Esophagus (tissue), 2 donors: ENCODE measurements around the gene CRTAC1. TPM values are rescaled to one million over a fixed set of nuclear protein-coding genes. Genes with fewer than 3 reads are reported as not detected.
A peak's percentile ranks its signal among the peaks of the same experiment; 100 is the strongest.

Experiments used
- H3K27ac ChIP-seq, 2 donors: one replicate each; pipeline ENCODE4 v1.5.1; 2013; ENCODE audit warnings: low read depth in 2 of 2, mild to moderate bottlenecking in 2 of 2, inconsistent platforms in 1 of 2, low read length in 1 of 2, moderate library complexity in 1 of 2
- H3K27me3 ChIP-seq, 2 donors: one replicate each; pipeline ENCODE4 v1.6.1; 2013; ENCODE audit warnings: low read length in 2 of 2, control low read depth in 1 of 2, mild to moderate bottlenecking in 1 of 2; ENCODE audit not compliant: insufficient read depth in 2 of 2, control insufficient read depth in 1 of 2
- H3K36me3 ChIP-seq, 2 donors: one replicate each; pipeline ENCODE4 v1.6.1; 2013; ENCODE audit warnings: low read length in 1 of 2; ENCODE audit not compliant: control insufficient read depth in 2 of 2, insufficient read depth in 2 of 2
- H3K4me1 ChIP-seq, 2 donors: one replicate each; pipeline ENCODE4 v1.6.1; 2013; ENCODE audit warnings: low read length in 1 of 2; ENCODE audit not compliant: control insufficient read depth in 2 of 2, insufficient read depth in 2 of 2
- H3K4me3 ChIP-seq, 2 donors: one replicate each; pipeline ENCODE4 v1.5.1; 2013; ENCODE audit warnings: low read length in 2 of 2, mild to moderate bottlenecking in 2 of 2, low read depth in 1 of 2, moderate library complexity in 1 of 2
- H3K9me3 ChIP-seq, 2 donors: one replicate each; pipeline ENCODE4 v1.6.1; 2013; ENCODE audit warnings: mild to moderate bottlenecking in 2 of 2, low read depth in 1 of 2, low read length in 1 of 2, moderate library complexity in 1 of 2; ENCODE audit not compliant: control insufficient read depth in 2 of 2, insufficient read depth in 1 of 2
- WGBS, 2 donors: extraction: QIAGEN DNeasy Blood & Tissue Kit; methylation state at CpG; one replicate each; pipeline ENCODE4 v1.1.7; 2013; 5-methylcytosine and 5-hydroxymethylcytosine counted together
- polyA plus RNA-seq, 2 donors: library from polyadenylated mRNA; stranded (reverse); fragments of 200-250 nt; gene quantifications; one replicate each; pipeline ENCODE4 v1.2.3, GENCODE V29; 2013
- donor health status: healthy with polysubstance abuse.
- donor health status: Bipolar disorder and iron deficiency.

Gene CRTAC1
- polyA plus RNA-seq, 2 donors: 1.4 to 2.4 TPM

DNA sequence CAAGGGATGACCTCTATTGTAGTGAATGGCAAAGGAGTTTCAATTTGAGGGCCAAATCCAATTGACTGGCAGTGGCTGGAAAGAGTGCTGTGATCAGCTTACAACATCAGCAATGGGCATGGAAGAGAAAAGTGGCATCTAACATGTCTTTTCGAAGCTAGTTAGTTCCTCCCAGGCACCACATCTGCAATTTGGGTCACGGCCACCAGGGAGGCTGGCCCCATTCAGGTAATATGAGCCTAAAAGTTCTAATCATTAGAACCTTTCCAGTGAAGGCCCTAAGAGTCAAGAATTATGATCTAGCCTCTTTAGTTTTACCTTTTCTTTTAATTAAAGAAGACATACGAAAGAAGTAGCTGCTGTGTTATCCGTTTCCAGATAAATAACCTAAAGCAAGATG, 17.3 kb downstream of the CRTAC1 start:
- H3K27ac ChIP-seq: no peak overlapping the region
- no peak overlapping the region for H3K4me3 ChIP-seq
- no peaks in the 10 kb centered on the region for H3K36me3 ChIP-seq
- no peaks in the 10 kb centered on the region for H3K4me1 ChIP-seq
- no peaks in the 10 kb centered on the region for H3K27me3 ChIP-seq
- no peaks in the 10 kb centered on the region for H3K9me3 ChIP-seq
- WGBS, 2 donors: 81 to 83% methylated on average over 4 of the region's 4 CpGs

DNA sequence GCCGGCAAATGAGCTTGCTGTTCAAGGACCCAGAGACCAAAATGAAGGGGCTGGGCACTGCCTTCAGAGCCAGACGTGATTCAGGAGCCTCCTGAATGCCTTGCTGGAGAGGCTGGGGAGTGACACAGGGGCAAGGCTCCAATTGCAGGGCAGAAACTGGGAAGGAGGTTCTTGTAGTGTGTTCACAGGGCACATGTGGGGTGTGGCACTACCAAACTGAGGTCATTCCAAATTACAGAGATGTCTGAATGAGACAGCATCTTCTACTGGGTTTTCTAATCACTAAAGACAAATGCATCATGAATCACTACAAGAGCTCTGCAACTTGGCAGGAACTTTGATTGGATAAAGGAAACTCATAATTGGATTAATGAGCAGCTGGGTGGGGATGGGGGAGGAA, 17.8 kb downstream of the CRTAC1 start:
- no peaks in the 10 kb centered on the region for H3K36me3 ChIP-seq
- no peak overlapping the region for H3K4me3 ChIP-seq
- no peaks in the 10 kb centered on the region for H3K4me1 ChIP-seq
- no peaks in the 10 kb centered on the region for H3K27me3 ChIP-seq
- WGBS, 2 donors: 18 to 46% methylated on average over 2 of the region's 2 CpGs
- no peaks in the 10 kb centered on the region for H3K9me3 ChIP-seq
- H3K27ac ChIP-seq: peak overlapping the region in 1 of 2 donors; percentile 11

DNA sequence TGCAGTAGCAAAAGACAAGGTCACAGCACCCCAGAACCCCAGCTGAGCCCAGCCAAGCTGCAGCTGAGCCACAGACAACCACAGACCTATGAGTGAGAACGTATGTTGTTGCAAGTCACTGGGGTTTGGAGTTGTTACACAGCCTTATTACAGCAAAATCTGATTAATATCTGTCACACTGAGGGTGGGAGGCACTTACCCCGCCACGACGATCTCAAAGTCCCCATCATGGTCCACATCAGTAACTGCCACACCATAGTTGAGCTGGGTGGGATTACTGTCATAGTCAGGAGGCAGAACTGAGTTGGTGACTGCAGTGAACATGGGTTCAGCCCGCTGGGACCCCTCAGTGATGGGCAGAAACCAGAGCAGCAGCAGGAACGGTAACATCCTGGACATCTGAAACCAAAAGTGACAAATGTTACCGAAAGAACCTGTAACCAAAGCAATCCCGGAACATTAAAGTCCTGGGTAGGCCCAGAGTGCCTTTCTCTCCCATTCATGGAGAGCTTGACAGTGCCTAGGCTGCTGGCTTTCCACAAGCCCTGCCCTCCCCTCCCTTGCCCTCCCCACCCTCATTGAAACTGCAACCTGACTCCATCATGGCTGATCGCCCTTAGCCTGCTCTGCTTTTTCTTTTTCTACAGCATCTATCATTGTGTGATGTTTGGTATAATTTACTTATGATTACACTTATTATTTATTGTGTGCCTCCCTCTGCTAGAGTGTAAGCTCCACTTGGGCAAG, 19.3 kb downstream of the CRTAC1 start:
- H3K36me3 ChIP-seq: no peaks in the 10 kb centered on the region
- H3K27me3 ChIP-seq: no peaks in the 10 kb centered on the region
- no peaks in the 10 kb centered on the region for H3K4me1 ChIP-seq
- H3K4me3 ChIP-seq: no peak overlapping the region
- no peak overlapping the region for H3K27ac ChIP-seq
- 72 to 74% methylated on average over 9 of the region's 9 CpGs for WGBS, 2 donors
- H3K9me3 ChIP-seq: no peaks in the 10 kb centered on the region

DNA sequence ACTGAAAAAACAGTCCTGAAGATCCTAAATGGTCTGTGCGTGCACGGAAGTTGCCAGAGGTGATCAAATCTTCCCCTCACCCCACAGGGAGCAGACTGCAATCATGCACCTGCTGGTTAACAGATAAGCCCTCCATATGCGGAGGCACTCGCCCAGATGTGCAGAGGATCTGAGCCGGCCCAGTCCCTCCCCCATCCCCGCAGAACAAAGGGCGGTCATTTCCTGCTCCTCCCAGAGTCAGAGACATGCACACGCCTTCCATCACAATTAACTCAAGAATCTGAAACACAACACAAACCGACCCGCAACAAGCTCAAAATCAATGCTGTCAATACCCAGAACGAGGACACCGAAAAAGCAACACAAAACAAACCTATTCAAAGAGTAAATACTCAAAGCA, 24.2 kb downstream of the CRTAC1 start:
- WGBS, 2 donors: 13 to 23% methylated on average over 12 of the region's 12 CpGs
- Histone ChIP-seq H3K4me3 (no peak overlapping the region), H3K9me3 (no peaks in the 10 kb centered on the region), H3K27ac (no peak overlapping the region), H3K36me3 (no peaks in the 10 kb centered on the region), H3K27me3 (no peaks in the 10 kb centered on the region), H3K4me1 (no peaks in the 10 kb centered on the region)

DNA sequence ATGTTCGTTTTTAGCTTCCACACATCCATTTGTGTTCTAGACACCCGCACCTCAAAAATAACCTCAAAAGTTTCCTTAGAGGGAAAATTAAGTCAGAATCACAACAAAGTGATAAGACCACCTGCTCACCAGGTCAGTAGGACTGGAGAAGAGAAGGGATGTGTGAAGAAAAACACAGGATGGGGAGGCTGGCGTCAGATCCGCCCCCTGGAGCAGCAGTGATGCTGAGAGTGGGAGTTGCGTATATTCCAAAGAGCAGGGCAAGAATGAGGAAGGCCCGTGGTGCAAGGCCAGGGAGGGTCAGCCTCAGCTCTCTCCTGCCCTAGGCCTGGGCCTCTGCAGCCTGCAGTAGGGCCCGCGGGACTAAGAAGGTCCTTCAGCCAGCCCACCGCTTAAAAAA, 28.7 kb downstream of the CRTAC1 start:
- H3K9me3 ChIP-seq: peaks cover 2 to 3% of the 10 kb centered on the region in 2 donors
- peaks cover 0 to 3% of the 10 kb centered on the region in 2 donors for H3K4me1 ChIP-seq
- H3K27me3 ChIP-seq: no peaks in the 10 kb centered on the region
- H3K4me3 ChIP-seq: no peak overlapping the region
- H3K27ac ChIP-seq: no peak overlapping the region
- WGBS, 2 donors: 77 to 80% methylated on average over 9 of the region's 9 CpGs
- peaks cover 0 to 2% of the 10 kb centered on the region in 2 donors for H3K36me3 ChIP-seq

DNA sequence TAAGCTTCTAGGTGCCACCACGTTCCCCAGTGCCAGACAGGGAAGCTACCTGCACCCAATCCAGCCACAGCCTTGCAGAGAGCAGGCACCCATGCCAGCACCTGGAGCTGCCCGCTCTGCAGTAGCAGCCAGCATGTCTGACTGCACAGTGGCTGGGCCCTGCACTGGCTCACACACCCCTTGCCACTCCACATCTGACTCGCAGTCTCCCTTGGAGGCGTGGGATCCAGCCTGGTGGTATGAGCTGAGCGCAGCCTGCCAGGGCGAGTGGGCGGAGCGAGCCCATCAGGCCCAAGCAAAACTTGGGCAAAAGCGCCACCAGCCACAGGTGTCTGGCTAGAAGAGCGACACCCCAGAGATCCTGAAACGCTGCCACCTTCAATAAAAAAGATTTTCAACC, 30.1 kb downstream of the CRTAC1 start:
- WGBS, 2 donors: 89 to 91% methylated on average over 11 of the region's 11 CpGs
- Histone ChIP-seq H3K4me1 (peaks cover 0 to 3% of the 10 kb centered on the region in 2 donors), H3K9me3 (peaks cover 2 to 3% of the 10 kb centered on the region in 2 donors), H3K4me3 (no peak overlapping the region), H3K27me3 (no peaks in the 10 kb centered on the region), H3K27ac (no peak overlapping the region), H3K36me3 (peaks cover 0 to 2% of the 10 kb centered on the region in 2 donors)

DNA sequence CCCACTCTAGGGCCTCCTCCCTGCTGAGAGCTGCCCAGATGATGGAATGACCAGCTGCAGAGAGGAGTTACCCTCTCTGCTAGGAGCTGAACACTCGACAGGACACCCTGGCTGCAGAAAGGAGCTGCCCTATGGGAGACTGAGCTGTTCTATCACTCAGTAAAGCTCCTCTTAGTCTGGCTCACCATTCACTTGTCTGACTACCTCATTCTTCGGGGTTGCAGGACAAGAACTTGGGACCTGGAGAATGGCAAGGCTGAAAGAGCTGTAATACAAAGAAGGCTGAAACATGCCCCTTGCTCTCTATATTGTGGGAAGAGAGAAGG, 30.5 kb downstream of the CRTAC1 start:
- peaks cover 0 to 3% of the 10 kb centered on the region in 2 donors for H3K4me1 ChIP-seq
- H3K4me3 ChIP-seq: no peak overlapping the region
- 80% methylated on average over 2 of the region's 2 CpGs for WGBS, 2 donors
- peaks cover 0 to 2% of the 10 kb centered on the region in 2 donors for H3K36me3 ChIP-seq
- H3K9me3 ChIP-seq: peaks cover 2 to 3% of the 10 kb centered on the region in 2 donors
- H3K27ac ChIP-seq: no peak overlapping the region
- H3K27me3 ChIP-seq: no peaks in the 10 kb centered on the region

DNA sequence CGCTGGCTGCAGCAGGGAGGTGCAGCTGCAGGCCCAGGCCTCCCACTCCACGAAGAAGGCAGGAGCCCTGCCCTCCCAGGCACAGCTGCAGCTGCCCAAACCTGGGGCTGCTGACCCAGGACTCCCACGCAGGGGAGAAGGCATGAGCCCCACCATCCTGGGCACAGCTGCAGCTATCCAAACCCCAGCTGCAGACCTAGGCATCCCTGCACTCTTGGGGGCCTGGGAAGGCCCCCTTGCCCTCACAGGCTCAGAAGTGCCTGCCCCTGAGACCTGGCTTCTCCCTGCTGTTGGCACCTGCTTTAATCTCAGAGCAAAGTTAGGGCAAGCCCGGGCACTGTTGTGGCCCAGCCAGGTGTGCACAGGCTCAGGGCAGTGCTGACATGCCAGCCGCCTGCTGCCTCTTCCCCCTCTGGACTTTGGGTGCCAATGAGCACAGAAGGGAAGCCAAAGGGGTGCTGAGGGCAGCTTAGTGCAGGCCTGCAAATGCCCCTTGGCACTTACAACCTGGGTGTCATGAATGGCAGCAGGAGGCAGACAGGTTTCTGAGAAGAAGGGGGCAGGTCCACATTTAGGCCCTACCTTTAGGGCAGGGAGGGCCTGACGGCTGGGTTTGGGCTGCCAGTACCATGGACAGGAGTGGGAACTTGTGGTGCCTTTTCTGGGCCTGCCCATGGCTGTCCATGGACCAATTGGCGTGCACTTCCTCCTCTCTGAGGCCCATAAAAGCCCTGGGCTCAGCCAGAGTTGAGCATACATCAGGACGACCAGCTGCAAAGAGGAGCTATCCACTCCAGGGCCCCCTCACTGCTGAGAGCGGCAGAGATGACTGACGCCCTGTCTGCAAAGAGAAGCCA, 31.1 kb downstream of the CRTAC1 start:
- Histone ChIP-seq H3K36me3 (peaks cover 0 to 2% of the 10 kb centered on the region in 2 donors), H3K9me3 (peaks cover 2 to 3% of the 10 kb centered on the region in 2 donors), H3K27ac (no peak overlapping the region), H3K27me3 (no peaks in the 10 kb centered on the region), H3K4me3 (no peak overlapping the region), H3K4me1 (peaks cover 0 to 3% of the 10 kb centered on the region in 2 donors)
- 52 to 72% methylated on average over 10 of the region's 10 CpGs for WGBS, 2 donors

DNA sequence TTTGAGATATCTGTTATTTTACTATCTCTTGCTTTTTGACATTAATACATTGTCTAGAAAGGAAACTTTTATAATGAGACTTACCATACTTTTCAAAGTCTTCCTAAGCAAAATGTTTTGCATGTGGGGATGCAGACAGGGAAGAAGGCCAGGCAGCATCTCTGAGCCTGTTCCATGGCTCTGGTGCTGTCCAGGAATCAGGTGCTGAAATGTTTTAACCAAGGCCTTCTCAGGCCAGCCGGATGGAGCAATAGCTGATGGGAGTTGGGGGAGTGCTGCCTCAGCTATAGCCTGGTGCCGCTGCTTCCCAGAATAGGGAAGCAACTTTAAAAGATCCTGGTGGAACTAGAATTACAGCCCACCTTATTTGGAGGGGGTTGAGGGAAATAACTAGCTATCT, 38.5 kb downstream of the CRTAC1 start:
- Histone ChIP-seq H3K27ac (no peak overlapping the region), H3K27me3 (no peaks in the 10 kb centered on the region), H3K36me3 (no peaks in the 10 kb centered on the region), H3K9me3 (no peaks in the 10 kb centered on the region), H3K4me3 (no peak overlapping the region), H3K4me1 (no peaks in the 10 kb centered on the region)
- WGBS, 2 donors: 28 to 44% methylated on average over 2 of the region's 2 CpGs
